Esophagus mucosa (tissue), 1 donor: ENCODE data around the gene PPA2. TPM values are rescaled to one million over a fixed set of nuclear protein-coding genes. Genes with fewer than 3 reads are reported as not detected.

Source experiments
- total RNA-seq: library from RNA; stranded (reverse); gene quantifications from one replicate; pipeline ENCODE4 v1.2.4, GENCODE V29; 2023
- donor health status: DM: yes; HTN: yes; CAD: no.

Gene PPA2
- total RNA-seq, 1 donor from 2014 or later = 90.8 TPM

Other genes starting within 250 kb of the PPA2 start
- gene ARHGEF38, start 78.6 kb upstream of the PPA2 start, total RNA-seq = 0.32 TPM
- gene INTS12, start 234.6 kb upstream of the PPA2 start, total RNA-seq = 14.0 TPM
- gene GSTCD, start 234.7 kb upstream of the PPA2 start, total RNA-seq = 14.7 TPM